Right cardiac atrium (tissue), 5 donors: ENCODE data around the gene ZNF684. TPM values are rescaled to one million over a fixed set of nuclear protein-coding genes. Genes with fewer than 3 reads are reported as not detected.
A peak's percentile ranks its signal among the peaks of the same experiment; 100 is the strongest.
"Not testable (repeated sequence)": the region's sequence is repeated elsewhere in the genome, so short reads cannot be mapped to it uniquely, and the experiment has no call there.

Experiments used
- ATAC-seq, 2 donors: fragments of 200-7000 bp; cut with Tn5 transposase; one replicate each; pipeline versions ENCODE4 v1.8.0 to v1.9.1; 2020; ENCODE audit warnings: moderate library complexity in 2 of 2, mild to moderate bottlenecking in 1 of 2
- DNase-seq, 3 donors: peaks; one replicate each; pipeline ENCODE4 v3.0.0-alpha.2; 2020
- H3K27ac ChIP-seq: one replicate; pipeline ENCODE4 v1.5.1; 2013; ENCODE audit warnings: mild to moderate bottlenecking, low read length, control low read depth, moderate library complexity
- H3K27me3 ChIP-seq: one replicate; pipeline ENCODE4 v1.6.1; 2013; ENCODE audit not compliant: control insufficient read depth, insufficient read depth
- H3K4me1 ChIP-seq: one replicate; pipeline ENCODE4 v1.6.1; 2013; ENCODE audit warnings: low read length; ENCODE audit not compliant: control insufficient read depth, insufficient read depth
- H3K4me3 ChIP-seq: one replicate; pipeline ENCODE4 v1.5.1; 2013; ENCODE audit warnings: low read length, control low read depth
- H3K9me3 ChIP-seq: one replicate; pipeline ENCODE4 v1.6.1; 2013; ENCODE audit warnings: low read length; ENCODE audit not compliant: control insufficient read depth
- WGBS: extraction: QIAGEN DNeasy Blood & Tissue Kit; methylation state at CpG from one replicate; pipeline ENCODE4 v1.1.7; 2013; 5-methylcytosine and 5-hydroxymethylcytosine counted together
- intact Hi-C, 4 donors: fragments of 100-400 bp; cut with DNase I; formaldehyde crosslinking; loops; one replicate each; pipeline versions ENCODE4 v1.11.0 to v1.14.0; 2022 to 2023
- long read RNA-seq, 4 donors: library from polyadenylated mRNA; unstranded; transcript quantifications; one replicate each; pipeline ENCODE4 v2.0.0, GENCODE V29; 2020 to 2021
- polyA plus RNA-seq: library from polyadenylated mRNA; stranded (reverse); fragments of 200-250 nt; gene quantifications from one replicate; pipeline ENCODE4 v1.2.3, GENCODE V29; 2013
- total RNA-seq, 4 donors: library from RNA; stranded (reverse); fragmentation: NEBNext Ultra II Directional; extraction: Animal tissue kit (Norgen Biotek cat#: 25700); gene quantifications; one replicate each; pipeline ENCODE4 v1.2.1, GENCODE V29; 2021
- donor health status: healthy with polysubstance abuse.
- donor health status: DM: no; HTN: yes; CAD: no.
- donor health status: DM: no; HTN: no; CAD: no.
- donor health status: DM: no; HTN: yes; CAD: no; lungs with severe emphysema.
- donor health status: DM: yes; HTN: yes; CAD: no.

ZNF684 gene
- total RNA-seq (1 to 10 TPM; 6.7 to 8.8 (median 7.7) TPM), polyA plus RNA-seq (6.0 TPM)
- long read RNA-seq, donor 1, transcript ZNF684-203 (5 exons, 2,097 nt), result major isoform, 6 of 6 reads
- long read RNA-seq, donor 1, partial matches to known transcripts, result 0 of 6 reads
- long read RNA-seq, donor 1, other reads (novel, unspliced or antisense), result 0 of 6 reads
- long read RNA-seq, donor 2, partial matches to known transcripts, result 0 of 4 reads
- long read RNA-seq, donor 2, other reads (novel, unspliced or antisense), result 0 of 4 reads
- long read RNA-seq, donor 3, transcript ZNF684-203 (5 exons, 2,097 nt), result major isoform, 9 of 17 reads
- long read RNA-seq, donor 3, partial matches to known transcripts, result 1 of 17 reads
- long read RNA-seq, donor 3, other reads (novel, unspliced or antisense), result 5 of 17 reads
- long read RNA-seq, donor 4, partial matches to known transcripts, result 0 of 3 reads
- long read RNA-seq, donor 4, other reads (novel, unspliced or antisense), result 0 of 3 reads

DNA sequence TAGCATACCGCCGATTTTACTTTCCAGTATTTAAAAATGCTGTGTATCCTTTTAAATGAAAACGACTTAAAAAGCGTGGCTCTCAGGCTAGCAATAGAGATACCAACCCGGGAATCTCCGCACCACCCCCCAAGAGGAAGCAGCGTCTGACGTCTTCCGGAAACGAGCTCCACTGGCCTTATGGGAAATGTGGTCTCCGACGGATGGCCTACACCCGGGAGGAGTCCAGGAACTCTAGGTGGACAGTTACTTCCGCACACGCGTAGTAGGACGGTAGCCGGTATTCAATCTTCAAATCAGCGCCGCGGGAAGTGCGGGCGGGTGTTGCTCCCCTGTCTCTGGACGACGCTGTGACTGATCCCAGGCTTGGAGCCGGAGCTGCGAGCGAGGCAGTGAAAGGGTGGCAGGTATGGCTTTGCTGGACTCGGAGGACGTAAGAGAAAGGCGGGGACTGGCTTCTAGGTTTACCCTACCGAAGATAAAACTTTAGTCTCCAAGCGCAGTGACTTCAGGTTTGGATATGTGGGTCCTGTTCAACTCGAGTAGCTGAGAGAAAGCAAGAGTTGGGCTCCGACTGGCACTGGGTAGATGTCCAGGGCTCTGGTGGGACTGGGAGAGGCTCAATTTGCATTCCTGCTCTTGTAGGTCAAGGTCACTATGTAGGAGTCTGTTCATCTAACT lies at the start of gene ZNF684:
Gene ZNF684 (plus strand): TSS at position 257 of the 681 bp plus-strand sequence. CDS start 1,530 bp downstream, outside the sequence.
- peak within 1 kb of the TSS; percentile 77 for H3K4me3 ChIP-seq
- no peaks in the 10 kb centered on the region for H3K9me3 ChIP-seq
- ATAC-seq, result peak; percentile 99 to 100
- peak within 1 kb of the TSS; percentile 90 for H3K27ac ChIP-seq
- H3K4me1 ChIP-seq, result no peaks in the 10 kb centered on the region
- WGBS, result under 1% methylated on average over 35 of the region's 35 CpGs
- DNase-seq, result peak; percentile 89 to 93 (median 90)
- H3K27me3 ChIP-seq, result no peaks in the 10 kb centered on the region
- intact Hi-C loops, result no loop called here

DNA sequence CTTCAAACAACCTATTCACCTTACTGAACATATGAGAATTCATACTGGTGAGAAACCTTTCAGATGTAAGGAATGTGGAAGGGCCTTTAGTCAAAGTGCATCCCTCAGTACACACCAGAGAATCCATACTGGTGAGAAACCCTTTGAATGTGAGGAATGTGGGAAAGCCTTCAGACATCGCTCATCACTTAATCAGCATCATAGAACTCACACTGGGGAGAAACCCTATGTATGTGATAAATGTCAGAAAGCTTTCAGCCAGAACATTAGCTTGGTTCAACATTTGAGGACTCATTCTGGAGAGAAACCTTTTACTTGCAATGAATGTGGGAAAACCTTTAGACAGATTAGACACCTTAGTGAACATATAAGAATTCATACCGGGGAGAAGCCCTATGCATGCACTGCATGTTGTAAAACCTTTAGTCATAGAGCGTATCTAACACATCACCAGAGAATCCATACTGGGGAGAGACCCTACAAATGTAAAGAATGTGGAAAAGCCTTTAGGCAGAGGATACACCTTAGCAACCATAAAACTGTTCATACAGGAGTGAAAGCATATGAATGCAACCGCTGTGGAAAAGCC lies 36.0 kb upstream of the ZNF684 start:
- no peak for DNase-seq
- H3K27me3 ChIP-seq, result no peaks in the 10 kb centered on the region
- intact Hi-C loops, result no loop called here
- ATAC-seq, result no peak
- 98% methylated on average over 4 of the region's 4 CpGs for WGBS
- H3K27ac ChIP-seq, result no peak overlapping the region
- peaks cover 7% of the 10 kb centered on the region for H3K9me3 ChIP-seq
- H3K4me1 ChIP-seq, result no peaks in the 10 kb centered on the region
- no peak overlapping the region for H3K4me3 ChIP-seq

DNA sequence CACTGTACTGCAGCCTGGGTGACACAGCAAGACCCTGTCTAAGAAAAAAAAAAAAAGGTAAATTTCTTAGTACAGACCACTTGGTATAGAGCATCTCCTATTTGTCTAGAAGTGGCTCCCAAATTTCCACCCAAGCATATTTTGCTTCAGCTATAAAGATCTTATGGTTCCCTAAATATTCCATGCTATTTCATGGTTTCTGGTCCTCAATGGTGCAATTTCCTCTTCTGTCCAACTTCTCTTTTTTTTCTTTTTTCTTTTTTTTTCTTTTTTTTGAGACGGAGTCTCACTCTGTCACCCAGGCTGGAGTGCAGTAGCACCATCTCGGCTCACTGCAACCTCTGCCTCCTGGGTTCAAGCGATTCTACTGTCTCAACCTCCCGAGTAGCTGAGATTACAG lies 28.8 kb upstream of the ZNF684 start:
- intact Hi-C loops, H3K4me3 ChIP-seq, H3K27ac ChIP-seq, H3K27me3 ChIP-seq, H3K9me3 ChIP-seq, DNase-seq, H3K4me1 ChIP-seq, ATAC-seq: not testable (repeated sequence)
- WGBS, result 98% methylated on average over 4 of the region's 4 CpGs

DNA sequence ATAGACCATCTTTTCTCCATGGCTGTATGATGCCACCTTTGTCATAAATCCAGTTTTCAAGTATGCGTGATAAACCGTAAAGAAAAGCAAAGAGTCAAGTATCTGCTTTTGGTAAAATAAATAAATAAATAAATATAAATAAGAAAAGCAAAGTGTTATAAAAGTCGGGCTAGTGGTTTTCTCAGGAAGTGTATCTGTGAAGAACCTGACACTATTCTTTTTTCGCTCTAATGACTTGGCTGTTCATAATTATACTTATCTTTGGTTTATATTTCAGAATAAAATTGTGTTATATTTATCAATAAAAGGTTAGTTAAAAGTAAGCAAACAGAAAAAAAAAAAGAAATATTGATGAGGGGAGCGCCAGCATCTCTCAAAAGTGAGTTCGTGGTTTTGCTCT lies 23.5 kb upstream of the ZNF684 start:
- intact Hi-C loops, result no loop called here
- no peak for DNase-seq
- ATAC-seq, result no peak
- 65% methylated on average over 6 of the region's 6 CpGs for WGBS
- H3K9me3 ChIP-seq, result no peaks in the 10 kb centered on the region
- H3K4me1 ChIP-seq, result peaks cover 3% of the 10 kb centered on the region
- H3K27ac ChIP-seq, result peak overlapping the region; percentile 79
- peak overlapping the region; percentile 84 for H3K4me3 ChIP-seq
- H3K27me3 ChIP-seq, result no peaks in the 10 kb centered on the region

DNA sequence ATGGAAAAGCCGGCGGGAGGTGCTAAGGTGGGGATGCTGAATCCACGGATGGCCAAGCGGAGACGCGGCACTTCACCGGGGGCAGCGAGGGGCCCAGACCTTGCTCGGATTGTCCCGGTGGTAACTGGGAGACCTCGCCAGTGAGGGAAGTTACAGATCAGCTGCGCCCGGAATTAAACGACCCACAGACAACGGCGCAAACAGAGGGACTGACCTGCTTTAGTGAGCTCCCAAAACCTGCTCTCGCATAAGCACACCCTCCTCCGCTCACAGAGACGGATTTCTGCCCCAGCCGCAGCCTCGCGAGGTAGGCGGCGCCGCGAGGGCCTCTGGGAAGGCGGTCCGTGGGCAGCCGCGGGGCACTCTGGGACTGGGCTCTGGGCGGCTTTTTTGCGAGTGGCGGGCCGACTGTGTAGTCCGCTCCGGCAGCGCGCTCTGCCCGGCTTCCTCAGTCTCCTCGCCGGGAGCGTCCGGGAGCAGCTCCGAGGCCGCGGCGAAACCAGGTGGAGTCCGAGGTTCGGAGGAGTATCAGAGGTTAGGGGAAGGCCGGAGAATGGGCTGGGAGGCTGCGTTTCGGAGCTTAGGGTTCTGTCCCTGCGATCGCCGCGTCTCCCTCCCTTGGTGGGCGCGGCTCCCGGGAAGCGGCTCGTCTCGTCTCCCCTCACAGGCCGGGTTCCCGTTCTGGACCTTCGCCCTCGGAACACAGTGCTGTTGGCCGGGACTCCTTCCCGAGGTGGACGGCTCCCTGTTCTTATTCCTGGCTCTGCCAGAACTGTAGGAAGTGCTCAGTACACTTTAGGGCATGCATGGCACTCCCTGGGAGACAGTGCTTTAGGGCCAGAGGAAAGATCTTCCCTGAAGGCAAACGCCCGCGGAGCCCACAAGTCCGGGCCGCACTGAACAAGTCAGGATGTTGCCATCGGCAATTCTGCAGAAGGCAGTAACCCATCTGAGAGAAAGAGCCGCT lies 22.8 kb upstream of the ZNF684 start, which contains the start of gene EXO5:
Gene EXO5 (plus strand): TSS at position 393 of the 967 bp plus-strand sequence. CDS start 5,778 bp downstream, outside the sequence.
- no peaks in the 10 kb centered on the region for H3K9me3 ChIP-seq
- intact Hi-C loops, result no loop called here
- peak within 1 kb of the TSS; percentile 79 for H3K27ac ChIP-seq
- no peaks in the 10 kb centered on the region for H3K27me3 ChIP-seq
- DNase-seq (peak; percentile 82 to 94 (median 93)), ATAC-seq (peak; percentile 99)
- peaks cover 3% of the 10 kb centered on the region for H3K4me1 ChIP-seq
- H3K4me3 ChIP-seq, result peak within 1 kb of the TSS; percentile 84
- under 1% methylated on average over 76 of the region's 76 CpGs for WGBS

DNA sequence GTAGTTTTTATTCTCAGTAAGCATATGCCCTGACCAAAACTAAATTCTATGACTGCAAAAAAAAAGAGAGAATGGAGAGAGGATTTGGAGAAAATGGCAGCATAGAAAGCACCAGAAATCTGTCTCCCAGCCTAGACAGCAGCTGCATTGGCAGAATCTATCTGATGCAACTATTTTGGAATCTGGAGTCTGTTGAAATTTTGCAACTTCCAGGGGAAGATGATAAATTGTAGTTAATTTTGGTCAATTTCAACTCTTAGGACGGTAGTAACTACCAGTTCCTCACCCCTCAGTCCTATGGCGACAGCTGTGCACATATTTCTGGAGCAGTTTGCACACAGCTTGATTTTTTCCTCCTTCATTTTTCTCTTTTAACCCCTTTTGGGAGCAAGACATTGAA lies 11.9 kb upstream of the ZNF684 start:
- Histone ChIP-seq H3K4me1 (no peaks in the 10 kb centered on the region), H3K27me3 (no peaks in the 10 kb centered on the region), H3K4me3 (no peak overlapping the region), H3K27ac (no peak overlapping the region), H3K9me3 (no peaks in the 10 kb centered on the region)
- intact Hi-C loops, result no loop called here
- 68% methylated on average over 2 of the region's 2 CpGs for WGBS
- DNase-seq (no peak), ATAC-seq (no peak)

DNA sequence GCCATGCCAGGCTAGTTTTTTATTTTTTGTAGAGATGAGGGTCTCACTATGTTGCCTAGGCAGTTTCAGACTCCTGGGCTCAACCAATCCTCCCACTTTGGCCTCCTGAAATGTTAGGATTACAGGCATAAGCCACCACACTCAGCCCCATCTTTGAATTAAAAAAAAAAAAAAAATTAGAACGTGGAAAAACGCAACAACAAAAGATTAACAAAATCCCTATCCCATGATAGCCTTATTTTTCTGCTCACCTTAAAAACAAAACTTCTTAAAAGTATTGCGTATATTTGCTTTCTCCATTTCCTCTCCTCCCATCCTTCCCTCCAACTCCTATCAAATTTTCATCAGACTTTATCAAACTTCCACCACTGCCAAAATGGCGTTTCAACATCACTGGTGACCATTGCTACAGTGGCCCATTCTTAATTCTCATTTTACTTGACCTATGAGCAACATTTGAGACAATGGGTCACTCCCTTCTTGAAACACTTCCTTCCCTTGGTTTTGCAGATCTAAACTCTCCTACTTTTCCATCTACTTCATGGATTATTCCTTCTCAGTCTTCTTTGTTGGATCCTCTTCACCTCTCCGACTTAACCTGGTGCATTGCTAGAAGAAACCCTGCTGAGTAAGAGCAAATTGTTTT lies 579 bp upstream of the ZNF684 start:
- Histone ChIP-seq H3K9me3 (no peaks in the 10 kb centered on the region), H3K27ac (peak overlapping the region; percentile 90), H3K4me1 (no peaks in the 10 kb centered on the region), H3K4me3 (peak overlapping the region; percentile 77), H3K27me3 (no peaks in the 10 kb centered on the region)
- intact Hi-C loops, result no loop called here
- DNase-seq (no peak), ATAC-seq (peak; percentile 10 to 65)
- WGBS, result 26% methylated on average over 5 of the region's 5 CpGs

DNA sequence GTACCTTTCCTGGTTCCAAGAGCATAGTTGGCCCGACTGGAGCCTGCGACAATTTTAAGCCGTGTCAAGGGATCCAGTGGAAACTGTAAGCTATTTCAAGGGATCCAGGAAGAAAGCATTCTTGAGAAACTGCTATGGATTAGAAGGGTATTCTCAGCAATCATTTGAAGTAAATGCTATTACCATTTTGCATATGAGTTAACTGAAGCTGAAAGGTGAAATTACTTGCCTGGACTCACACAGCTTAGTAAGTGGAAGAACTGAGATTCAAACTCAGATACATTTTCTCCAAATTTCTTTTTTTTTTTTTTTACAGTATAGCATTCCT lies 589 bp downstream of the ZNF684 start:
- no peak for ATAC-seq
- no peak for DNase-seq
- Histone ChIP-seq H3K27me3 (no peaks in the 10 kb centered on the region), H3K4me1 (no peaks in the 10 kb centered on the region), H3K9me3 (no peaks in the 10 kb centered on the region), H3K4me3 (peak overlapping the region; percentile 77), H3K27ac (peak overlapping the region; percentile 90)
- intact Hi-C loops, result no loop called here
- WGBS, result 2% methylated on average over 3 of the region's 3 CpGs

DNA sequence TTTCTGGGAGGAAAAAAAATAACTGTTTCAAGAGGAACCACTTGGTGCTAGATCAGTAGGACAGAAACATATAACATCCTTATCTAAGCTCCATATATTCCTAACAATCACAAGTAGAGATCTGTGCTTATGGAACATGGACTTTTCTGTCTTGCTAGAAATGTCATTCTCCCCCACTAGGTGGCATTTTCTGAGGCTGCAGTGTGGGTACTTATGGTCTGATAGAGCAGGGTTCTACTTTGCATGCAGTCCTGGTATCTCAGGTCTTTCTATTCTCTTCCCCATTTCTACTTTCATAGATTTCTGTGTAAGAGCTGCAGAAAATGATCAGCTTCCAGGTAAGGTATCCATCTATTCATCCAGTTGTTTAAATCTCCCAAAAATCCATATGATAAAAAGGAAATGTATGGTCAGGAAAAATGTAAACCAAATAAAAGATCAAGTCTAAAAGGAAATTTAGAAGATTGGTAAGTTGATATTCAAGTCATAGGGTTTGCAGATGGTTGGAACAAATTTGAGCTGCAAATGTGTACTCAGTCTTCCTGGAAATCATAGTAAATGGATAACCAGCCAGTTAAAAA lies 1.5 kb downstream of the ZNF684 start:
- no peak for ATAC-seq
- H3K9me3 ChIP-seq, result no peaks in the 10 kb centered on the region
- H3K27me3 ChIP-seq, result no peaks in the 10 kb centered on the region
- no peak for DNase-seq
- intact Hi-C loops, result no loop called here
- no peak overlapping the region for H3K4me3 ChIP-seq
- H3K27ac ChIP-seq, result no peak overlapping the region
- no peaks in the 10 kb centered on the region for H3K4me1 ChIP-seq

DNA sequence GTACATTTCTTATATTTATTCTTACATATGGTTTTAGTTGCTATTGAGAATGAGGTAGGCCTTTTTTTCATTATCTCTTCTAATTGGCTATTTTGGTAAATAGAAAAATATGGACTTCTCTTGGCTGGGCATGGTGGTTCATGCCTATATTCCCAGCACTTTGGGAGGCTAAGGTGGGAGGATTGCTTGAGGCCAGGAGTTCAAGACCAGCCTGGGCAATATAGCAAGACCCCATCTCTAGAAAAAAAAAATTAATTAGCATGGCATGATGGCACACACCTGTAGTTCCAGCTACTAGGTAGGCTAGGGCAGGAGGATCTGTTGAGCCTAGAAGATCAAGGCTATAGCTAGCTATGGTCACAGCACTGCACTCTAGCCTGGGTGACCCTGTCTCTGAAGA lies 3.2 kb downstream of the ZNF684 start:
- no peak for ATAC-seq
- intact Hi-C loops, result no loop called here

More for the DNA sequence above, 3.2 kb downstream of the ZNF684 start:
- DNase-seq, result no peak
- Histone ChIP-seq H3K4me3 (no peak overlapping the region), H3K27ac (no peak overlapping the region), H3K4me1 (no peaks in the 10 kb centered on the region), H3K9me3 (no peaks in the 10 kb centered on the region), H3K27me3 (no peaks in the 10 kb centered on the region)
